Stimulated activated CD8-positive, alpha-beta memory T cell treated with anti-CD3 and anti-CD28 coated beads, Interleukin-2, amount 100 ng/mL, for 1 hour (primary cell): Measurements from ENCODE around the gene BCAS4.

ENCODE experiments used
- DNase-seq, 2 donors: peaks; one replicate each; pipeline ENCODE4 v3.0.0-alpha.2; 2020; ENCODE audit warnings: low read depth in 2 of 2

The BCAS4 gene

DNA sequence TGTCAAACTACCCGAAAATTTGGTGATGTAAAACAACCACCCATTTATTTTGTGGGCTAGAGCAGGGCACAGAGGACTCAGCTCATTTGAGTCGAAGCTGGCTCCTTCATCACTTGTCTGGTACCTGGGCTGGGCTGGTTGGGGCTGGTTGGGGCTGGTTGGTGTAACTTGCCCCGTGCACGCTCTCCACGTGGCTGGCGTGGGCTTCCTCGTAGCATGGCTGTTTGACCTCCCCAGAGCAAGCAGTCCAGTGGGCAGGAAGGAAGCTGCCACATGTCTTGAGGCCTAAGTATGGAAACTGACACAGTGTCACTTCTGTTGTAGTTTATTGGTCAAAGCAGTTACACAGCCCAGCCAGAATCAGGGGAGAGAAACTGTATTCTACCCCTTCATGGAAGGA lies 27.1 kb downstream of the BCAS4 start:
- no peak for DNase-seq

DNA sequence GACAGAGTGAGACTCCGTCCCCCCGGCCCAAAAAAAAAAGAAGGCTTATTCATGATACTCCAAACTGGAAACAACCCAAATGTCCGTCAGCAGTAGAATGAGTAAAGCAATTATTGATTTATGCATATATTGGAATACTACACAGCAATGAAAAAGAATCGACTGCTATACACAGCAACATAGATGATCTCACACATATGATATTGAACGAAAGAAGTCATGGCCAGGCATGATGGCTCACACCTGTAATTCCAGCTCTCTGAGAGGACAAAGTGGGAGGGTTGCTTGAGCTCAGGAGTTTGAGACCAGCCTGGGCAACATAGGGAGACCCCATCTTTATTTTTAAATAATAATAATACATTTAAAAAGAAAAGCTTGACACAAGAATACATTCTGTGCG lies 28.5 kb downstream of the BCAS4 start:
- no peak for DNase-seq

DNA sequence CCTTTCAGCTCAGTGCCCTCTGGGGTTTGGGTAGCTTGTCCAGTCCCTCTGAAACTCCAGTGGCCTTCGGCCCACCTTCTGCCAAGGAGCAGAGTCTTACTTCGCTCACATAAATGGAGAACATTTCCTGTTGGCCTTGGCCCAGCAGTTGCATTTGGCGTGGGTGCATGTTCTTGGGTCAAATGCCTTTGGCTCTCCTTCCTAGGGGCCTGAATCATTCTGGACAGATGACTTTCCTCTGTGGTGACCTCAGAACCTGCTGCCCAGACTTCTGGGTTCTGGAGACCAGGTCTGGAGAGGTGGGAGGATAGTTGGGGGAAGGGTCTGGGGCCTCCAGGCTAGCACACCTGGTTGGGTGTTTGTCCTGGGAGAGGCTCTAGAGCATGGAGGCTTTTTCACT lies 29.3 kb downstream of the BCAS4 start:
- no peak for DNase-seq

DNA sequence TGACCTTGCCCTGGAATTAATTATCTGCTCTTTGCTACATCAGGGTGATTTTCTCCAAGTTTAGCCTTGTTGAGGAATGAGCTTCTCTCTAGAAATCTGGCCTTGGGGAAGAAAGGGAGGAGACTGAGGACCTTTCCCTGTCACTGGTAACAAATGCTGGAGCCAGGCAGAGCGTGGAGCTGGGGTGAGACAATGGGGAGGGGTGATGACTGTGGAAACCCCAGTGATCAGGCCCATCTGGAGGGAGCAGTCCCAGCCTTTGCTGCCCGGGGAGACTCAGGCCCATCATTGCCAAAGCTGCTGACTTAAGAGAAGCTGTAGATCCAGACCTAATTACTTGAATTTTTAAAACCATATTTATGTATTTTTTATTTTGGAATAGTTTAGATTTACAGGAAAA lies 31.3 kb downstream of the BCAS4 start:
- no peak for DNase-seq

DNA sequence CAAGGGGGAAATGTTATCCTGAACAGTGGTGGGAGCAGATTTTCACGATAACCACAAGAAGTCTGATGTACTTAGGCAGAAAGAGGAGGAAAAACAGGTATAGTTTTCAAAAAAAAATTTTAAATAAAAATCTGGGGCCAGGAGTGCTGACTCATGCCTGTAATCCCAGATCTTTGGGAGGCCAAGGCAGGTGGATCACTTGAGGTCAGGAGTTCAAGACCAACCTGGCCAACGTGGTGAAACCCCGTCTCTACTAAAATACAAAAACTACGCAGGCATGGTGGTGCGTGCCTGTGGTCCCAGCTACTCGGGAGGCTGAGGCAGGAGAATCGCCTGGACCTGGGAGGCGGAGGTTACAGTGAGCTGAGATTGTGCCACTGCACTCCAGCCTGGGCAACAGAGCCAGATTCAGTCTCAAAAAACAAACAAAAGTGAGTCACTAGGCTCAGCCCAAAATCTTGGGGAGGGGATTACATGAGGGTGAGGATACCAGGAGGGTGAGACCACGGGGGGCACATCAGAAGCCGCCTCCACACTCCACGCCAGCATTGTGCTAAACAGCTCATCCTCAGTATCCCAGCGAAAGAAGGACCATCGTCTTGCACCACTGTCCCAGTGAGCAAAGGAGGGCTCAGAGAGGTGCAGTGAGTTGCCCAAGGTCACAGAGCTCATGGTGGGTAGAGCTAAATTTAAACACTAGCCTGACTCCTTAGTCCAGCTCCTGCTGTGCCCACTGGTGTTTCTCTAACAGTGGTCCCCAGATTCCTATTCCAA lies 33.7 kb downstream of the BCAS4 start:
- no peak for DNase-seq

DNA sequence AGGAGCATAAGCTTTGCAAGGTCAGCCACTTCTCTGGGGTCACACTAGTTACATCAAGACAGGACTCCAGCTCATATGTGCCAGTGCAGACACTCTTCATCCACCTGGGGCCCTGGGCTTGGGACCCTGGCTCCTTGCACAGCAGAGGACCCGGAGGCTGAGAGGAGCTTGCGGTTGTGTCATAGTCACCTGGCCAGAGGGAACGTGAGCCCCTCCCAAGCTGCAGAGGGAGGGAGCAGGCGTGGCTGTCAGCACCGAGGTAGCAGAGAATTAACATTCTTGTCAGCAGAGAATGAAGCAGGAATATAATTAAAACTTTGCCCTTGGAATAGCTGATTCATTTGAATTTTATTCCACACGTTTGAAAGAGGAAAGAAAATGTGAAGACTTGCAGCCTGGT lies 36.8 kb downstream of the BCAS4 start:
- no peak for DNase-seq

DNA sequence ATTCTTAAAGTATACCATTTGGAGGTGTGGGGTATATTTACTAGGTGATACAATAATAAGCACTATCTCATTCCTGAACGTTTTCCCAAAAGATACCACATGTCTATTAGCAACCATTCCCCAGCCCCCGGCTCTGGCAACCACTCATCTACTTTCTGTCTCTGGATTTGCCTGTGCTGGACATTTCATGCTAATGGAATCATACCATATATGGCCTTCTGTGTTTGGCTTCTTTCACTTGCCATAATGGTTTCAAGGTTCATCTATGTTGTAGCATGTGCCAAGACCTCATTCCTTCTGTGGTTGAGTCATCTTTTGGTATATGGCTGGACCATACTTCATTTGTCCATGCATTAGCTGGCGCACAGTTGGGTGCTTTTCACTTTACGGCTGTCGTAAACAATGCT lies 39.7 kb downstream of the BCAS4 start:
- no peak for DNase-seq

DNA sequence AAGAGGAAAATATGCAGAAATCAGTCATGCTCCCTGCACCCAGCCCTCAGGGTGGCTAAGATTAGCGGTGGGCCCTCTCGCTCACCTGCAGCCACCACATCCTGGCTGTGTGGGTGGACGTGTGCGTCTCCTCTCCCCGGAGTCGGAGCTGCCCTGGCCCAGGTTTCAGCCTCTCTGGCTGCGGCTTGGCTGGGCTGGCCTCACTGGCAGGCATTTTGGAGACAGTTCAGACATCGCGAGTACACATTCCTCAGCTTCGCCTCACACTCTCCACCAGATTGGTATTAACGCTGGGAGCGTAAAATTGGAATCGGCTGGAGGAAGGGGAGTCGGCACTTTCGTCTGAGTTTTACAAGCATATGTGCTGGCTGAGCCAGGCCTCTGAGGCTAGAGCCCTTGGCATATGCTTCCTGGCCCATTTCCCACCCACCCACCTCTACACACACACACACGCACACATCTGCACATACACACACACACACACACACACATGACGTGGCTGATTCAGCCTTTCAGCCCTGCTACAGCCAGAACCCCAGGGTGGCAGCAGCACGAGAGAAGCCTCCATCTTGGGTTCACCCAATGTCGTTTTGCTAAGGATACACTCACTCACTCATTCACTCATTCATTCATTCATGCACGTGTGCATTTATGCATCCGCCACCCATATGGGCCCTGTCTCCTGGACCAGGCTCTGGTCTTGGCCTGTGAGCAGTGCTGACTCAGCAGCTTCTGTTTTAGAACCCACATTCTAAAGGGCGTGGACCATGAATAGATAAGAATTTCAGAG lies 42.9 kb downstream of the BCAS4 start:
- no peak for DNase-seq

DNA sequence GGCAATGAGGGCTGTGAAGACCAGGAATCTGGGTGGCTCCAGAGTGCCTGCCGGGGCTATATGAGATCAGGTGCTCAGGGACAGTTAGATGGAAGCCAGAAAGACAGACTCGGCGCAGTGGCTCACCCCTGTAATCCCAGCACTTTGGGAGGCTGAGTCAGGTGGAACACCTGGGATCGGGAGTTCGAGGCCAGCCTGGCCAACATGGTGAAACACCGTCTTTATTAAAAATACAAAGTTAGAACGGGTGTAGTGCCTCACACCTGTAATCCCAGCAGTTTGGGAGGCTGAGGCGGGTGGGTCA lies 43.4 kb downstream of the BCAS4 start:
- DNase-seq, result no peak

DNA sequence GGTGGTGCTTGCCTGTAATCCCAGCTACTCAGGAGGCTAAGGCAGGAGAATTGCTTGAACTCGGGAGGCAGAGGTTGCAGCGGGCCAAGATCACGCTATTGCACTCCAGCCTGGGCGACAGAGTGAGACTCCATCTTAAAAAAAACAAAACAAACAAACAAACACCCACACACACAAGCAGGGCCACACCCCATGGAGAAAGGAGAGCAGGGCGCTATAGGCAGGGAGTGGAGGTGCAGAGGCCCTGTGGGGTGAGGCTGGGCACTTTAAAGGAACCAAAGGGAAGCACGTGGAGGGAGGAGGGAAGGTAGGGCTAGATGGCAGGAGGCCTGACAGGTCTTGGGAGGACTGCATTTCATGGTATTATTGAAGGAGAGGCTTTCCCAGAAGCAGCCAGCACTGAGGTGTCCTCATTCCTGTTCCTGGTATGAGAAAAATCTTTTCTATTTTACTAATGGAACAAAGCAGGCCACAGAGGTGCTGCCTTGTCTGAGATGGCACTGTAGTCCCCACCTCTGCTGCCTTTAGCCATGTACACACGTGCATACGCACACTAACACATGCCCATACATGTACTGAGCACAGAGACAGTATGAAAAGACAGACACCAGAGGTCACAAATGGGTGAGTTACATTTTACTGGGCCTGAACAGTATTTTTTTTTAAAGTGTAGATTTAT lies 44.0 kb downstream of the BCAS4 start:
- DNase-seq, result no peak

DNA sequence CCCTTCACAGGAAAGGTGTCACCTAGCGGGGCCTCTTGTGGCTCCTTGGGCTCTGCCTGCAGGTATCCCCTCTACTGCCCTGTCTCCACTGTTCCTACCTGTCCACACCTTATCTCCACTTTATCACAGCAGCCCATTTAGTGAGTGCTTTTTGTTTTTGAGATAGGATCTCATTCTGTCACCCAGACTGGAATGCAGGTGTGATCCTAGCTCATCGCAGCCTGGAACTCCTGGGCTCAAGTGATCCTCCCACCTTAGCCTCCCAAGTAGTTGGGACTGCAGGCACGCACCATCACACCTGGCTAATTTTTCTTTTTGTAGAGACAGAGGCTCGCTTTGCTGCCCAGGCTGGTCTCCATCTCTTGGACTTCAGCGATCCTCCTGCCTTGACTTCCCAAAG lies 48.0 kb downstream of the BCAS4 start:
- DNase-seq, result no peak

DNA sequence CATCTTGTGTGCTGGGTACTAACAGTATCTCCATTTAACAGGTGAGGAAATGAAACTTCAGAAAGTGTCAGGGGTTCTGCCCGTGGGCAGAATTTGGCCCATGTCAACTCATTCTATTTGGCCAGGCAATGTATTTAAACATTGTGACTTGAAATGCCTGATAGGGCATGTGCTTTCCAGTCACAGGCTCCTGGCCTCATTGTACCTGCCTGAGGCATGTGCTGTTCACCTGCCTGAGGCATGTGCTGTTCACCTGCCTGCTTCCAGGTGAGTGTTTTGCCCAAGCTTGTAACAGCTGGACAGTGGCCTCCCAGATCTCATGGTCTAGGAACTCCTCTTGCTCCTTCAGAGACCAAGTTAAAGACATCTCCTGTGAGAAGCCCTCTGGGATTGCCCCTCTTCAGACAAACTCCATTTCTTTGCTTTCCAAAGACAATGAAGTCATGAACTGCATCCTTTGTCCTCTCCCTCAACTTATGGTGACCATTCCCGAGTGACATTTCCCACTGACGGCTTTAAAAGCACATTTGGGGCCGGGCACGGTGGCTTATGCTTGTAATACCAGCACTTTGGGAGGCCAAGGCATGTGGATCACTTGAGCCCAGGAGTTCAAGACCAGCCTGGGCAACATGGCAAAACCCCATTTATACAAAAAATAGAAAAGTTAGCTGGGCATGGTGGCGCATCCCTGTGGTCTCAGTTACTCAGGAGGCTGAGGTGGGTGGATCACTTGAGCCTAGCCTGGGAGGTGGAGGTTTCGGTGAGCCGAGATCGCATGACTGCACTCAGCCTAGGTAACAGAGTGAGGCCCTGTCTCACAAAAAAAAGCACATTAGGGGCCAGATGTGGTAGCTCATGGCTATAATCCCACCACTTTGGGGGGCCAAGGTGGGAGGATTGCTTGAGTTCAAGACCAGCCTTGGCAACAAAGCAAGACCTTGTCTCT lies 48.7 kb downstream of the BCAS4 start:
- no peak for DNase-seq

DNA sequence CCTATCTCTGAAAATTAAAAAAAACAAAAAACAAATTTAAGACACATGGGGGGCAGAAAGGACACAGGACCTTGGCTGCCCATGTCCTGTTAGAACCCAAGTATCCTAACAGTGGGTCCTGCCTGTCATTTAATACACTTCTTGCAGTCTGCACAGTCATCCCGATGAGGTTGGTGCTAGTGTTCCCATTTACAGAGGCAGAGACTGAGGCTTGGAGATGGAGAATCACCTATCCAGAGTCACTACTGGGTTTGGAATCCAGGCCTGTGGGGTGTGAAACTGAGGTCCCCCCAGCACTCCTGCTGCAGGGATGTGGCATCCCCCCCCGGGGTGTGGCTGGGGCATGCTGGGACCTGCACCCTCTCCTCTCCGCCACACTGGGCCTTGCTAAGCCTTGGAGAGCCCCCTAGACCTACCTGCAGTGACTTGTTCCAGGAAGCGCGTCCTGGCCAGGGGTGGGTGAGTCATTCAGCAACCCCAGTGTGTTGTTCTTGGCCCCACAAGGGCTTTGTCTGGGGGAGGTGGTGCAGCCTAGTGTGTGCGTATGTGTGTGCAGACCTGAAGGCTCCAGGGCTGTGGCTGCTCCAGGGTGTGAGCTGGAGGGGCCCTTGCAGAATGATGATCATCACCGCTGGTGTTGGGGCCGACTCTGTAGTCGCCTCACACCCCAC lies 49.7 kb downstream of the BCAS4 start:
- DNase-seq, result peak in 1 of 2 donors; percentile 19

DNA sequence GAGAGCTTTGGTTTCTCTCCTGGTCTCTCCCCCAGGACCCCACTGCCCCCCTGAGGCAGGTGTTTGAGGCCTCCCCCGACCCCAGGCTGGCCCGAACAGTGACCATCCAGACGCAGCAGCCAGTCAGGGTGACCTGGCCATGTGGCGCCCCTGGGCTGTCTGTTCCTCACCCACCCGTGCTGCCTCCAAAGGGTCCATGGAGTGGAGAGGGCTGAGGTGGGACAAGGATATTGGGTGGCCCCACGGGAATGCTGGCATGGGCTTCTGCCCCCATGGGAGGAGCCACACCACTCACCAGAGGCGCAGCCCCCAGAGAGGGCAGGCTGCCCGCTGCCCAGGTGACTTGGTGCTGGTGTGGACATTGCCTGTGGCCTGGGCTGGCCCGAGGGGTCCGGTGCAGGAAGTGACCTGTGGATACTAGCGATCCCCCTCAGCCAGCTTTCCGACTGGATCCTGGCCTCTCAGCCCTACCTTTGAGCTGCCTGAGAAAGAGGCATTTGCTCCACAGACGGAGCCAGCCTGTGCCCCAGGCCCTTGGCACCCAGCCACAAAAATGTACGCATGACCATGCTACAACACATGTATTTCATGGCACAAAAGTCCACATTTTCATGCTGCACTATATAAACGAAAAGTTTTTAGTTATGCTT lies 50.8 kb downstream of the BCAS4 start:
- DNase-seq, result no peak

DNA sequence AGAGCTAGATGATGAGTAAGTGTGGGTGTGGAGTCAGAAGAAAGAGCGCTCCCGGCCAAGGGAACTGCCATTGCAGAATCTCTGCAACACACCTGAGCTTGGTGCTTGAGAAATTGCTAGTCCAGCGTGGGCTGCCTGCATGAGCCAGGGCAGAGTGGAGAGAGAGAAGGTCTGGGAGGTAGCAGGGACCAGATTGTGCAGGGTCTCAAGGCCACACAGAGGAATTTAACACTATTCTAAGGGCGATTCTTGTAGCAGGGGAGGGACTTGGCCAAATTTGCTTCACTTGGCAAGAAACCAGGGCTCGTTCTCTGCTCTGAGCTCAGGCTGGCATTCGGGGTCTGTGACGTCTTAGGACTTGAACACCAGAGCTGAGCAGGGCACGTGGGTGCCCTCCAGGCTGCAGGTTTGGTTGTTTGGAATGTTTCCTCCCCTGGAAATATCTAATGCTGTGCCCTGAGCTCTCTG lies 53.5 kb downstream of the BCAS4 start:
- DNase-seq, result no peak

DNA sequence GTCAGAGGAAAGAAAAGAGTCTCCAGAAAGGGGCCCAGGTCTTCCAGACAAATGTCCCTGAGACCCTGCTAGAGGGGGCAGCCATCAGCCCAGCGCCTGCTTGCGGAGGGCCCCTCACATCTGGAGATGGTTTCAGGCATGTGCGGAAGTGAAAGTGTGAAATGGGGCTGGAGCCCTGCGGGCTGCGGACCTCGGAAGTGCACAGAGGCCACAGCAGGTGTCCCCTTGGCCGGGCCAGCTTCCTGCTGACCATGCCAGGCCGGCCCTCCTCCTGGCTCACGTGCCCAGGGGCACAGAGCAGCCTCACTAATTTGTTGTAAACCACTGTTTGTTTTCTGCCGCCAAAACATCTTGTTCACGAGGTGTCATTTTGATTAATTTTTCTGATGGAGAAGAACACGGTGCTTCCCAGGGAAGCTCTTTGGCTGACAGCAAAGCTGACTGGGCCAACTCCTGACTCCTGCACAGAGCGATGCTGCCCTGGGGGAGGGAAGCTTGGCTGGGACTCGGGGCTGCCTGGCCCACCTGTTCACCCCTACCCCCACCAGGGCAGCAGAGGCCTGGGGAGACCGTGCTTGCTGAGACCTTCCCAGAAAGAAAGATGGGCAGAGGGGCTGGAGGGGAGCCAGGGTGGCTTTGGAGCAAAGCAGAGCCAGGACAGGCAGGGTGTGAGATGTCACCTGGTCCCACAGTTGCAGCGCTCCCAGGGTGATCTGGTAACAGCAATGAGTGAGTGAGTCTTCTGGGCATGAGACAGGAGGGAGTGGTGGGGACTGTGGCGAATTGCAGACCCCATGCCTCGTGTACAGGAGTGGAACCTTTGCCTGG lies 54.2 kb downstream of the BCAS4 start:
- DNase-seq, result no peak

DNA sequence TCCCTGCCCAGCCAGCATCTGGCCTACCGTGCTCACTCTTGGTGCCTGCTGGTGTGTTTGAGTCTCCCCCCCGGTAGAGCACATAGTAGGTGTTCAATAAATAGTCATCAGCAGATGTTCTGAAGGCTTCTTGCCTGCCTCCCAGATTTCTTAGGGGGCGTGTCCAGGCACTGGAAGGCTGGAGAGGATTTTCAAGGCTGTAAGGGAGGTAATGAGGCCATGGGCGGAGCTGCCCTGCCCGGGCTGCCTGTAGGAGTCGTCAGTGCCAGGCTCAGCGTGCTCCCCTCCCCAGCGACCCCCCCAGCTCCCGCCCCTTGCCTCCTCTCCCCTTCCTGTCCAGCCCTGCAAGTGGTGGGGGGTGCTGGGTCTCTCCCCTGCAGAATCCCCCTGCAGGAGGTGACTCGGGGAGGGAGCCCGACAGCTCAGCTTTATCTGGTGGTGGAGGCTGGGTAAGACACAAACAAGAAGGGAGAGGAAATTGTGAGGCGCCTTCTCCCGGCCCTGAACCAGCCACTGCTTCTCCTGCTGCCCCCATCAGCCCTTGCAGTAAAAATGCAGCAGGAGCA lies 55.9 kb downstream of the BCAS4 start:
- DNase-seq, result no peak

DNA sequence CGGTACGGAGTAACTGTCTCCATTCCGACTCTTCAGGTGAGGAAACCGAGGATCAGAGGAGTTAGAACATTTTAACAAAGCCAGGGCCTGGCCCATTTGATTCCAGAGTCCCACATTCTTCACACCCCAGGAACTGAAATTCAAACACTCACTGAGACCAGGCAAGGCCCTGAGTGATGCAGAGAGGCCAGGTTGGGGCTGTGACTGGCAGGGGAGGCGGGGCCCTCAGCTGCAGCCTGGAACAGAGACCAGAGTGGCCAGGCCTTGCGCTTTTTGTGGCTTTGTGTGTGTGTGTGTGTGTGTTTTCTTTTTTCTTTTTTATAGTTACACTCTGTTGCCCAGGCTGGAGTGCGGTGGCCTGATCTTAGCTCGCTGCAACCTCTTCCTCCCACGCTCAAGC lies 57.2 kb downstream of the BCAS4 start:
- DNase-seq, result no peak

DNA sequence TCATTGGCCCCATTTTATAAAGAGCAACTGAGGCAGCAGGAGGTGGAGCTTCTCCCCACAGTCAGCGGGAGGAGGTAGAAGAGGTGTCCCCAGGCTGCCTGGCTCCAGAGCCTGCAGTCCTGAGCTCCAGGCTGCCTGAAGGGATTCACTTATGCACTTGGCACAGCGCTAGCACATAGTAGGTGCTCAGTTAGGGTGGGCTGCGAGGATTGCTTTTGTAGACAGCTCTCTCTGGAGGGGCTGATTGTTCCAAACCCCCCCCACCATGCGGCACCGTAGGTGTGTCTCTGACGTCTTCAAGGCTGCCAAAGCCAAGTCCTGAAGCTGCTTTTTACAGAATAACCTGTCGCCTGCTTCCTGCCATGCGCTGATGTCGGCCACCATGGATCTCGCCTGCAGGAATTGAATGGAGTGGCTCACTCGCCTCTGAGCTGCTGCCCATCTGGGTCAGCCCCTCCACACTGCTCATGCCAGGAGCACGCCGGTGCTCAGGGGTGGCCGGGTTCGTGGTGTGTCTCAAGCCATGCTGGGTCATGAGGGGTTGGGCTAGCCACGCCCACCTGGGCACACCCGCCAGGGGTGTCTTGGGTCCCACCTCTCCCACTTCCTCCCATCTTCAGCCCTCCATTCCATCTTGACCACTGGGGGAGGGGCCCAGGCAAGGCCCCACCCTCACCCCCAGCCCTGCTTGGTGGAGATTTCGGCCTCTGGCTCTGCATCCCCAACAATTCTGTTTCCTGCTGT lies 59.8 kb downstream of the BCAS4 start:
- no peak for DNase-seq
